Endothelial cell (in vitro differentiated cells): ENCODE data around the gene FRMD8. TPM values are rescaled to one million over a fixed set of nuclear protein-coding genes. Genes with fewer than 3 reads are reported as not detected.
A peak's percentile ranks its signal among the peaks of the same experiment; 100 is the strongest.

Source experiments
- DNase-seq: peaks from one replicate; pipeline ENCODE4 v3.0.0; 2021; ENCODE audit warnings: low spot score
- H3K27ac Mint-ChIP-seq: one replicate; pipeline ENCODE4 v1.8.0; 2021; ENCODE audit warnings: mixed read lengths, inconsistent platforms; ENCODE audit not compliant: unreplicated experiment
- H3K27me3 Mint-ChIP-seq: one replicate; pipeline ENCODE4 v1.8.0; 2021; ENCODE audit warnings: mild to moderate bottlenecking, moderate library complexity, mixed read lengths, inconsistent platforms; ENCODE audit not compliant: unreplicated experiment
- H3K36me3 Mint-ChIP-seq: one replicate; pipeline ENCODE4 v1.8.0; 2021; ENCODE audit warnings: mild to moderate bottlenecking, low read depth, mixed read lengths, inconsistent platforms; ENCODE audit not compliant: unreplicated experiment
- H3K4me1 Mint-ChIP-seq: one replicate; pipeline ENCODE4 v1.8.0; 2021; ENCODE audit warnings: mild to moderate bottlenecking, mixed read lengths, inconsistent platforms; ENCODE audit not compliant: unreplicated experiment
- H3K4me3 Mint-ChIP-seq: one replicate; pipeline ENCODE4 v1.8.0; 2021; ENCODE audit warnings: mild to moderate bottlenecking, mixed read lengths, inconsistent platforms; ENCODE audit not compliant: unreplicated experiment
- H3K9me3 Mint-ChIP-seq: one replicate; pipeline ENCODE4 v1.8.0; 2021; ENCODE audit warnings: mixed read lengths, inconsistent platforms; ENCODE audit not compliant: unreplicated experiment
- CTCF ChIP-seq: fragments of 200-600 bp; sonication (generic); IDR thresholded peaks from one replicate; pipeline ENCODE4 v1.5.0; 2021; ENCODE audit warnings: antibody characterized with exemption; ENCODE audit not compliant: unreplicated experiment
- total RNA-seq: library from RNA; stranded (reverse); fragmentation: NEBNext Ultra II Directional; extraction: Animal tissue kit (Norgen Biotek cat#: 25700); gene quantifications from one replicate; pipeline ENCODE4 v1.2.1, GENCODE V29; 2021; ENCODE audit not compliant: unreplicated experiment

Gene FRMD8
- total RNA-seq, 1 donor from 2014 or later, result 76.0 TPM

- Mint-ChIP-seq H3K27ac (no peak overlapping the region), H3K27me3 (peaks cover 8% of the 10 kb centered on the region), H3K4me3 (no peak overlapping the region), H3K4me1 (peaks cover 35% of the 10 kb centered on the region), H3K36me3 (peaks cover 18% of the 10 kb centered on the region), H3K9me3 (no peaks in the 10 kb centered on the region)
- DNase-seq, result no peak
- no peak for TF ChIP-seq CTCF
Observed at GRCh38 chr11:65393513-65394079, 7.2 kb downstream of the FRMD8 start.

- H3K4me1 Mint-ChIP-seq, result peaks cover 30% of the 10 kb centered on the region
- no peak for TF ChIP-seq CTCF
- H3K27ac Mint-ChIP-seq, result no peak overlapping the region
- peaks cover 6% of the 10 kb centered on the region for H3K27me3 Mint-ChIP-seq
- no peak for DNase-seq
- no peak overlapping the region for H3K4me3 Mint-ChIP-seq
- peaks cover 21% of the 10 kb centered on the region for H3K36me3 Mint-ChIP-seq
- no peaks in the 10 kb centered on the region for H3K9me3 Mint-ChIP-seq
Observed at GRCh38 chr11:65394125-65394536, 7.7 kb downstream of the FRMD8 start.

GRCh38 chr11:65395961-65396530 is 9.6 kb downstream of the FRMD8 start:
- Mint-ChIP-seq H3K27me3 (peaks cover 6% of the 10 kb centered on the region), H3K27ac (no peak overlapping the region), H3K4me1 (peaks cover 13% of the 10 kb centered on the region), H3K9me3 (no peaks in the 10 kb centered on the region), H3K36me3 (peaks cover 23% of the 10 kb centered on the region), H3K4me3 (no peak overlapping the region)
- DNase-seq, result no peak
- TF ChIP-seq CTCF, result no peak

- Mint-ChIP-seq H3K4me3 (peak overlapping the region; percentile 66), H3K27ac (peak overlapping the region; percentile 83), H3K4me1 (peaks cover 10% of the 10 kb centered on the region)
Observed at GRCh38 chr11:65396769-65397745, 10.6 kb downstream of the FRMD8 start.

More at GRCh38 chr11:65396769-65397745, 10.6 kb downstream of the FRMD8 start:
- peaks cover 10% of the 10 kb centered on the region for H3K27me3 Mint-ChIP-seq
- no peak for DNase-seq
- no peak for TF ChIP-seq CTCF
- no peaks in the 10 kb centered on the region for H3K9me3 Mint-ChIP-seq
- H3K36me3 Mint-ChIP-seq, result peaks cover 28% of the 10 kb centered on the region
